ENCODE data around the gene MCC. TPM values are rescaled to one million over a fixed set of nuclear protein-coding genes. Genes with fewer than 3 reads are reported as not detected.
A peak's percentile ranks its signal among the peaks of the same experiment; 100 is the strongest.

MCC gene
- total and polyA plus RNA-seq, 2 donors from 2014 or later = 2.4 to 20.6 TPM

DNA sequence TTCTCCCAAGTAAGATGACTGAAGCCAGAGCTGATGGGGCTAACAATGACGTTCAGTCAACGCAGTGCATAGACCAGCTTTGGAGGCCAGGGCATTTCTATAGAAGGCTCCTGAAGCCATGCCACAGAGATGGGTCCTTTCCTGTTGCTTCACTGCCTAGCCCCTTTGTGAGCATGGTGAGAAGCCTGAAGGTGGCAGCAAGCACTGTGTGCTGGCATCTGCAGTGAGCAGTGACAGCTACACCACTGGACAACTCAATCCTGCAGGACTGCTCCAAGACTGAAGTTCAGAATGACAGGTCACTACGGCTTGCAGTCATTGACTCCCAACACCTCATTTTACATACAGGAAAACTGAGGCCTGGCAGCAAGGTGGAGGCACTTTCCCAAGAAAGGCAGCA lies 282.4 kb downstream of the MCC start:
- H3K36me3 ChIP-seq (ENCODE audit: control insufficient read depth in 2 of 3, insufficient read depth in 3 of 3, low read length in 3 of 3) = no peaks in the 10 kb centered on the region
- DNase-seq = no peak
- no peak for FAIRE-seq
- H3K27me3 ChIP-seq (ENCODE audit: control insufficient read depth, insufficient read depth, low read length) = no peaks in the 10 kb centered on the region
- H3K27ac ChIP-seq (ENCODE audit: low read depth in 2 of 2, low read length in 2 of 2) = no peak overlapping the region
- peaks cover 0 to 7% (median 0%) of the 10 kb centered on the region in 3 donors for H3K4me1 ChIP-seq (ENCODE audit: control insufficient read depth in 2 of 3, insufficient read depth in 2 of 3, low read depth in 1 of 3, low read length in 3 of 3)
- H3K4me3 ChIP-seq (ENCODE audit: low read length in 3 of 3) = no peak overlapping the region
- intact Hi-C loops (cut with DNase I) = no loop called here
- no peaks in the 10 kb centered on the region for H3K9me3 ChIP-seq (ENCODE audit: control insufficient read depth in 2 of 3, insufficient read depth in 1 of 3, low read length in 3 of 3)
- TF ChIP-seq, protein P1, sequence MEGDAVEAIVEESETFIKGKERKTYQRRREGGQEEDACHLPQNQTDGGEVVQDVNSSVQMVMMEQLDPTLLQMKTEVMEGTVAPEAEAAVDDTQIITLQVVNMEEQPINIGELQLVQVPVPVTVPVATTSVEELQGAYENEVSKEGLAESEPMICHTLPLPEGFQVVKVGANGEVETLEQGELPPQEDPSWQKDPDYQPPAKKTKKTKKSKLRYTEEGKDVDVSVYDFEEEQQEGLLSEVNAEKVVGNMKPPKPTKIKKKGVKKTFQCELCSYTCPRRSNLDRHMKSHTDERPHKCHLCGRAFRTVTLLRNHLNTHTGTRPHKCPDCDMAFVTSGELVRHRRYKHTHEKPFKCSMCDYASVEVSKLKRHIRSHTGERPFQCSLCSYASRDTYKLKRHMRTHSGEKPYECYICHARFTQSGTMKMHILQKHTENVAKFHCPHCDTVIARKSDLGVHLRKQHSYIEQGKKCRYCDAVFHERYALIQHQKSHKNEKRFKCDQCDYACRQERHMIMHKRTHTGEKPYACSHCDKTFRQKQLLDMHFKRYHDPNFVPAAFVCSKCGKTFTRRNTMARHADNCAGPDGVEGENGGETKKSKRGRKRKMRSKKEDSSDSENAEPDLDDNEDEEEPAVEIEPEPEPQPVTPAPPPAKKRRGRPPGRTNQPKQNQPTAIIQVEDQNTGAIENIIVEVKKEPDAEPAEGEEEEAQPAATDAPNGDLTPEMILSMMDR (IDR thresholded peaks at IDR 0.05; ENCODE audit: borderline replicate concordance, extremely low read depth, insufficient read depth) = peak; percentile 46
- H3K9ac ChIP-seq (ENCODE audit: low read length in 3 of 3) = no peak overlapping the region

DNA sequence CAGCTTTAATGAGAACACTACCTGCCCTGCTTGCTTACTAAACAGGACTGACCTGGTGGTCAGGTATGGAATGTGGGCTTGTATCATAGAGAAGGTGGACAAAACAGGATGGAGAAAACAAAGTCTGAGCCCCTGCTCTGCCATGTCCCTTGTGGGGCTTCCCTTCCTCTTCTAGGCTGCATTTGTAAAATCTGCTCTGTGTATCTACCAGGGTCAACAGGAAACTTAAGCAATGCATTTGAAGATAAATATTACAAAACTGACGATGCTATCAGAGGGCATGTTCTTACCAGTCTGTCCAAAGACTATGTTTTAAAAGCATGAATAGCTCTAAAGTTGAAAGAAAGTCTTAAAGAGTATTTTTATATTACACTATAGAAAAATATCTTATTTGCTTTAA lies 282.9 kb downstream of the MCC start:
- Histone ChIP-seq H3K4me1 (ENCODE audit: control insufficient read depth in 2 of 3, insufficient read depth in 2 of 3, low read depth in 1 of 3, low read length in 3 of 3) (peaks cover 0 to 8% (median 0%) of the 10 kb centered on the region in 3 donors), H3K27ac (ENCODE audit: low read depth in 2 of 2, low read length in 2 of 2) (no peak overlapping the region), H3K27me3 (ENCODE audit: control insufficient read depth, insufficient read depth, low read length) (no peaks in the 10 kb centered on the region), H3K9me3 (ENCODE audit: control insufficient read depth in 2 of 3, insufficient read depth in 1 of 3, low read length in 3 of 3) (no peaks in the 10 kb centered on the region), H3K9ac (ENCODE audit: low read length in 3 of 3) (no peak overlapping the region), H3K4me3 (ENCODE audit: low read length in 3 of 3) (no peak overlapping the region), H3K36me3 (ENCODE audit: control insufficient read depth in 2 of 3, insufficient read depth in 3 of 3, low read length in 3 of 3) (no peaks in the 10 kb centered on the region)
- FAIRE-seq = no peak
- intact Hi-C loops (cut with DNase I) = no loop called here
- no peak for DNase-seq
- TF ChIP-seq, protein P1 (IDR thresholded peaks at IDR 0.05; ENCODE audit: borderline replicate concordance, extremely low read depth, insufficient read depth) = no peak

DNA sequence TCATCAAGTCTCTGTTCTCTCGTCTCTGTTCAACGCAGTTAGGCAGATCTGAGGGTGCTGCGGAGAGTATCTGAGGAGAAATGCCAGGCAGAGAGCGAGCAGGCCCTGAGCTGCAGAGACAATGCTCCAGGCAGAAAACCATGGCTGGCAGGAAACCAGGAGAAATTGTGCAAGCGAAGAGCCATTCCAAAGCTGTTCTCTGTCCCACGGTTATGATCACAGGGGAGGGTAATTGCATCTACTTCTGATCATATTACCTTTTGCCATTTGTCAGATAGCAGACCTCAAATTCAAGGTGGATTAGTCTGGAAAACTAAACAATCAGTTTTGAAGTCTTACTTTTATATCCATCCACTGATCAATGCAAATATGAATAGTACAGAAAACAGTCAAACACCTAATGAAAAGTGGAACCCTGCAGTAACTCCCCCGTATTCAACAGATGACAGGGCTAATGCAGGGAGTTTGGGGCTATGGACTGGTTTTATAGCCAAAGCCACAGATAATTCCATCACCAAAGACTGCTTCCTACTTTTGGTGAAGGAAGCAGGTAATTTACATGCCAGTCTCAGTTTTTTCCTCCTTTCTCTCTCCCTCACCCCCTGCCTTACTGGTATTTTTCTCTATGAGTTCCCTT lies 283.6 kb downstream of the MCC start:
- intact Hi-C loops (cut with DNase I) = no loop called here
- FAIRE-seq = no peak
- Histone ChIP-seq H3K4me3 (ENCODE audit: low read length in 3 of 3) (no peak overlapping the region), H3K9me3 (ENCODE audit: control insufficient read depth in 2 of 3, insufficient read depth in 1 of 3, low read length in 3 of 3) (no peaks in the 10 kb centered on the region), H3K9ac (ENCODE audit: low read length in 3 of 3) (no peak overlapping the region), H3K27me3 (ENCODE audit: control insufficient read depth, insufficient read depth, low read length) (no peaks in the 10 kb centered on the region), H3K36me3 (ENCODE audit: control insufficient read depth in 2 of 3, insufficient read depth in 3 of 3, low read length in 3 of 3) (no peaks in the 10 kb centered on the region), H3K4me1 (ENCODE audit: control insufficient read depth in 2 of 3, insufficient read depth in 2 of 3, low read depth in 1 of 3, low read length in 3 of 3) (peaks cover 0 to 10% (median 0%) of the 10 kb centered on the region in 3 donors), H3K27ac (ENCODE audit: low read depth in 2 of 2, low read length in 2 of 2) (no peak overlapping the region)
- DNase-seq = no peak
- TF ChIP-seq, protein P1 (IDR thresholded peaks at IDR 0.05; ENCODE audit: borderline replicate concordance, extremely low read depth, insufficient read depth) = no peak

DNA sequence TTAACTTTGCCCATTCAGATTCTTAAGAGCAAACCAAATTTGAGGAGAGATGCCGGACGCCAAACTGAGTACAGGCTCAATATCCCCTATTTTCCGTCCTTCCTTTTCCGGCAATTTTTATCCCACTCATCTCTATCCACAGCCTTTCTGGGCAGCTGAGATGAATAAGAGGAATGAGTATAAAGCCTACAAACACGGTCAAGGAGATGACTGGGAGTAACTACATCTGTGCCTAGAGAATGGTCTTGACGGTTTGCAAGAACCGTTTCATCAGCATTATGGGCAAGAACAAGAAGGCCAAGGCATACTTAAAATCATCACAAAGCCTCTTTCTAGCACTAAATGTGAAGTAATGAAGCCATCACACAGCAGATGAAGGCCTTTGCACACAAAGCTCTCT lies 284.3 kb downstream of the MCC start:
- Histone ChIP-seq H3K9ac (ENCODE audit: low read length in 3 of 3) (no peak overlapping the region), H3K9me3 (ENCODE audit: control insufficient read depth in 2 of 3, insufficient read depth in 1 of 3, low read length in 3 of 3) (no peaks in the 10 kb centered on the region), H3K27ac (ENCODE audit: low read depth in 2 of 2, low read length in 2 of 2) (no peak overlapping the region), H3K36me3 (ENCODE audit: control insufficient read depth in 2 of 3, insufficient read depth in 3 of 3, low read length in 3 of 3) (no peaks in the 10 kb centered on the region), H3K4me3 (ENCODE audit: low read length in 3 of 3) (no peak overlapping the region), H3K4me1 (ENCODE audit: control insufficient read depth in 2 of 3, insufficient read depth in 2 of 3, low read depth in 1 of 3, low read length in 3 of 3) (peaks cover 0 to 10% (median 0%) of the 10 kb centered on the region in 3 donors), H3K27me3 (ENCODE audit: control insufficient read depth, insufficient read depth, low read length) (no peaks in the 10 kb centered on the region)
- FAIRE-seq (no peak), DNase-seq (no peak)
- TF ChIP-seq, protein P1 (IDR thresholded peaks at IDR 0.05; ENCODE audit: borderline replicate concordance, extremely low read depth, insufficient read depth) = no peak
- intact Hi-C loops (cut with DNase I) = no loop called here

Measured in kidney (tissue), 14 donors.